Nephron (organoid): ENCODE measurements around the gene KNCN.

Experiments used
- H3K27ac Mint-ChIP-seq, 3 experiments: 2 replicates each; pipeline ENCODE4 v1.8.0; 2020; ENCODE audit warnings: mixed read lengths in 3 of 3, mild to moderate bottlenecking in 2 of 3, moderate library complexity in 1 of 3
- H3K27me3 Mint-ChIP-seq: 2 replicates; pipeline ENCODE4 v1.8.0; 2021; ENCODE audit warnings: low read depth, mild to moderate bottlenecking, moderate library complexity, mixed read lengths
- H3K36me3 Mint-ChIP-seq: 2 replicates; pipeline ENCODE4 v1.8.0; 2020; ENCODE audit warnings: low read depth, mixed read lengths
- H3K4me1 Mint-ChIP-seq: 2 replicates; pipeline ENCODE4 v1.8.0; 2020; ENCODE audit warnings: mixed read lengths
- H3K4me3 Mint-ChIP-seq, 3 experiments: 2 replicates each; pipeline ENCODE4 v1.8.0; 2020; ENCODE audit warnings: mild to moderate bottlenecking in 3 of 3, mixed read lengths in 3 of 3, moderate library complexity in 2 of 3
- H3K9me3 Mint-ChIP-seq: 2 replicates; pipeline ENCODE4 v1.8.0; 2020; ENCODE audit warnings: mixed read lengths
- TF ChIP-seq, protein P1 (sequence below), 3 experiments: fragments of 200-600 bp; sonication (generic); IDR thresholded peaks; one replicate each; pipeline ENCODE4 v1.5.0; 2021; ENCODE audit warnings: antibody characterized with exemption in 3 of 3; ENCODE audit not compliant: unreplicated experiment in 3 of 3

KNCN gene

DNA sequence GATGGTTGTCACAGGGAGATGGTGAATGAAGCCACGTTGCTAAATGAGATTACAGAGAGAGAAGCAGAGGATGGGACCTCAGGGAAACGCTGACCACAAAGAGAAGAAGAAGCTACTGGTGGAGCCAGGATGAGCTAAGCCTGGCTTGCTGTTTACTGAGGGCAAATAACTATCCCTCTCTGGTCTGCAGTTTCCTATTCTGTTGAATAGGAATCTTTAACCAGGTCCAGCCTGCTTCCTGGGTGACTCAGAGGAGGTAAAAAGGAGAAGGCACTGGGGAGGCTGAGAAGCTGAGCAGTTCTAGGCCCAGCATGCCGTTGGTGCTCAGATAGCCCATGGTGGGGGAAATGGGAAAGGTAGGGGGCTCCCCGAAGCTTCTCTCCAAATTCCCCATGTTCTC is 32.2 kb downstream of the KNCN start:
- H3K9me3 Mint-ChIP-seq, result no peaks in the 10 kb centered on the region
- no peaks in the 10 kb centered on the region for H3K36me3 Mint-ChIP-seq
- H3K4me1 Mint-ChIP-seq, result peaks cover 32% of the 10 kb centered on the region
- peaks cover 77% of the 10 kb centered on the region for H3K27me3 Mint-ChIP-seq
- no peak overlapping the region for H3K4me3 Mint-ChIP-seq
- TF ChIP-seq, protein P1, sequence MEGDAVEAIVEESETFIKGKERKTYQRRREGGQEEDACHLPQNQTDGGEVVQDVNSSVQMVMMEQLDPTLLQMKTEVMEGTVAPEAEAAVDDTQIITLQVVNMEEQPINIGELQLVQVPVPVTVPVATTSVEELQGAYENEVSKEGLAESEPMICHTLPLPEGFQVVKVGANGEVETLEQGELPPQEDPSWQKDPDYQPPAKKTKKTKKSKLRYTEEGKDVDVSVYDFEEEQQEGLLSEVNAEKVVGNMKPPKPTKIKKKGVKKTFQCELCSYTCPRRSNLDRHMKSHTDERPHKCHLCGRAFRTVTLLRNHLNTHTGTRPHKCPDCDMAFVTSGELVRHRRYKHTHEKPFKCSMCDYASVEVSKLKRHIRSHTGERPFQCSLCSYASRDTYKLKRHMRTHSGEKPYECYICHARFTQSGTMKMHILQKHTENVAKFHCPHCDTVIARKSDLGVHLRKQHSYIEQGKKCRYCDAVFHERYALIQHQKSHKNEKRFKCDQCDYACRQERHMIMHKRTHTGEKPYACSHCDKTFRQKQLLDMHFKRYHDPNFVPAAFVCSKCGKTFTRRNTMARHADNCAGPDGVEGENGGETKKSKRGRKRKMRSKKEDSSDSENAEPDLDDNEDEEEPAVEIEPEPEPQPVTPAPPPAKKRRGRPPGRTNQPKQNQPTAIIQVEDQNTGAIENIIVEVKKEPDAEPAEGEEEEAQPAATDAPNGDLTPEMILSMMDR (IDR thresholded peaks at IDR 0.05; ENCODE audit: unreplicated experiment in 3 of 3), result no peak
- H3K27ac Mint-ChIP-seq, result no peak overlapping the region

DNA sequence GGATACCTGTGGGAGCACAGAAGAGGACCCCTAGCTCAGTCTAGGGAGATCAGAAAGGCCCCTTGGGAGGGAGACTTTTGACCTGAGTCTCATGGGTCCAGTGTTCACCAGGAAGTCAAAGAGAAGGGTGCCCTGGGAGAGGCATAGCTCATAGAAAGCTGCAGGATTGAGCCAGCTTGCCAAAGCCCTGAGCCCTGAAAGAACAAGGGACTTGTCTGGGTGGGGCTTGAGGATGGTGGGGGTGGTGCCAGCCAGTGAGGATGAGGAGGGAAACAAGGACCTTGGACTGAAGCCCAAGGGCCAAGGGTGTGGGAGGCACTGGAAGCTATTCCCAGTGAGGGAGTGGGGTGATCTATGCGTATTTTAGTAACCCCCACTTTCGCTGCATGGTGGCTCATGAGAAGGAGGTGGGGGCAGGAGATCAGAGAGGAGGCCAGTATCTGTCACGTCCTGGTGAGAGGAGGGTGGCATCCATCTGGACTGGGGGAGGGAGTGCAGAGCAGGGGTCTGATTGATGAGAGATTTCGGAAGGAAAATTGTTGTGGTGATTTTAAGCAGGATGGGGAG is 33.4 kb downstream of the KNCN start:
- TF ChIP-seq, protein P1 (IDR thresholded peaks at IDR 0.05; ENCODE audit: unreplicated experiment in 3 of 3), result no peak
- Mint-ChIP-seq H3K4me3 (no peak overlapping the region), H3K27ac (no peak overlapping the region), H3K36me3 (no peaks in the 10 kb centered on the region), H3K4me1 (peaks cover 29% of the 10 kb centered on the region), H3K27me3 (peaks cover 73% of the 10 kb centered on the region), H3K9me3 (no peaks in the 10 kb centered on the region)

DNA sequence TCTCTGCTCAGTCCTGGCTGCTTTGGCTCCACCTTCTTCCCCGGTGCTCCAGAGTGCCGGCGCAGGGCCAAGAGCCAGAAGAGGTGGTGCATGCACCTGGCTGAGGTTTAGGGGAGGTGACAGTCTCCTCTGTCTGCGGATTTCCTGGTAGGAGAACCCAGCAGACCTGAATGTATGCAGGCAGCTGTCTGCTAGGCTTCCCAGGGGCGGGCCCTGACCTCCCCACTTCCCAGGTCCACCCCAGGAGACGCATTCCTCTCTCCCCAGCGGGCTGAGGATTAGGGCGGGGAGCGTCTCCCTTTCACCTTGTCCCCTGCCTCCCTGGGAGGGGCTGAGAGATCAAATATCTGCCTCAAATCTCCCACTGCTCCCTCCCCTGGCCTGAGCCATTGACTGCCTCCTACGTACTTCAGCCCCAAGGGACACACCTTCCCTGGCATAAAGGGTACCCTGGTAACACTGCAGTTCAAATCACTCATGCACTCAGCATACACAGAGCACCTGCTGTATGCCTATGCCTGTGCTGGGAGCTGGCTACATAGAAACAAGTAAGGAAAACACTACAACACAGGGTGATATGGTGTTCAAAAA is 34.3 kb downstream of the KNCN start:
- H3K27me3 Mint-ChIP-seq, result peaks cover 73% of the 10 kb centered on the region
- H3K4me3 Mint-ChIP-seq, result no peak overlapping the region
- H3K9me3 Mint-ChIP-seq, result no peaks in the 10 kb centered on the region
- TF ChIP-seq, protein P1 (IDR thresholded peaks at IDR 0.05; ENCODE audit: unreplicated experiment in 3 of 3), result no peak
- no peaks in the 10 kb centered on the region for H3K36me3 Mint-ChIP-seq
- peaks cover 23% of the 10 kb centered on the region for H3K4me1 Mint-ChIP-seq
- no peak overlapping the region for H3K27ac Mint-ChIP-seq

DNA sequence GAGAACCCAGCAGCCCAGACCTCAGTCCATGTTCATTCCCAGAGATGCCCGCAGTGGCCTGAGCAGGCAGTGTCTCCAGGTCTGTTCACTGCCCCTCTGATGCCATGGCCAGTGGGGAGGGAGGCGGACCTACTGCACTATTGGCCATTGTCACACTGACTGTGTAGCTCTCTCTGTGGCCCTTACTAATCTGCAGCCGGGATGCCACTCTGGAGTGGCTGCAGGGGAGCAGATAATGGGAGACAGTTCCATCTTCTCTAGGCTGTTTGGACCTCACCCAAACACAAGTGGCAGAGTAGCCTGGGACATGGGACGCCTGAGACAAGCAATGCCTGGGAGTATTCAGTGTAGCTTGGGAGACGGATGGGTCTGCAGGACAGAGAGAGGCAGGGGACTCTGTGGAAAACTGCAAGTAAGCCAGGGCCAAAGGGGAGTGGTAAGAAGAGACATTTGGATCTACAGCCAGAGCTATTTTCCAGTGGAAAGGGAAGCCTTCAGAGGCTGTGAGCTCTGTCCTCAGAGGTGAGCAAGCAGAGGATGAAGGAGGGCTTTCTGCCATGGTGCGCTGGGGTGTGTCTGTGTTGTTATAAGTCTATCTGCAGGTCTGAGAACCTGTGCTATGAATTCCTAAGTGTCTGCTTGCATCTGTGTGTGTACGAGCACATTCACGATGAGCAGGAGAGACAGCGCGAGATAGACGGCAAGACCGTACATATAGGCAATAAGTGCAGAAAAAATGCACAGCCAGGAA is 35.1 kb downstream of the KNCN start:
- no peaks in the 10 kb centered on the region for H3K36me3 Mint-ChIP-seq
- H3K4me3 Mint-ChIP-seq, result no peak overlapping the region

DNA sequence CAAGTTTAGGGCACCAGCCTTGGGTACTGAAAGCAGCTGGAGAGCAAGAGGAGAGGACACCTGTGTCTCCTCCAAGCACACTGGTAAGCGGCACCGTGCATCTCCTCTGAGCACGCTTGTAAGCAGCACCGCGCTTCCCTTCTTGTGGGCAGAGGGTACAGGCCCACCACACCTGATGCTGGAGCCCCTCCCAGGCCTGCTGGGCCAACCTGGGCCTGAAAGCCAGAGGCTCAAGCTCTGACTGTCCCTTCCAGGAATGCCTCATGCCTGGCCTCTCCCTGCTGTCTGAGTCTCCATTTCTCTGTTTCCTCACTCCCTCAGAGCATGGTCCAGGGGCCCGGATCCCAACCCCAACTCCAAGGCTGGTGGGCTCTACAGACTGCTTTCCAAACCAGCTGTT is 35.9 kb downstream of the KNCN start:
- TF ChIP-seq, protein P1 (IDR thresholded peaks at IDR 0.05; ENCODE audit: unreplicated experiment in 3 of 3), result no peak
- H3K9me3 Mint-ChIP-seq, result no peaks in the 10 kb centered on the region
- H3K4me1 Mint-ChIP-seq, result peaks cover 16% of the 10 kb centered on the region
- no peaks in the 10 kb centered on the region for H3K36me3 Mint-ChIP-seq
- H3K27me3 Mint-ChIP-seq, result peaks cover 71% of the 10 kb centered on the region
- no peak overlapping the region for H3K4me3 Mint-ChIP-seq
- H3K27ac Mint-ChIP-seq, result no peak overlapping the region

More for the DNA sequence above, 35.1 kb downstream of the KNCN start:
- Mint-ChIP-seq H3K27me3 (peaks cover 75% of the 10 kb centered on the region), H3K4me1 (peaks cover 18% of the 10 kb centered on the region), H3K27ac (no peak overlapping the region), H3K9me3 (no peaks in the 10 kb centered on the region)
- TF ChIP-seq, protein P1 (IDR thresholded peaks at IDR 0.05; ENCODE audit: unreplicated experiment in 3 of 3), result no peak
